ENCODE results near the gene DNAJC3. TPM values are rescaled to one million over a fixed set of nuclear protein-coding genes. Genes with fewer than 3 reads are reported as not detected.

The DNAJC3 gene
- total and polyA plus RNA-seq, 4 donors: 32.0 to 121 (median 37.1) TPM

GRCh38 chr13:95642999-95643398 is 33.9 kb upstream of the DNAJC3 start:
- Histone ChIP-seq H3K4me3 (ENCODE audit: low read depth in 1 of 3, low read length in 3 of 3) (no peak overlapping the region), H3K9ac (ENCODE audit: low read depth in 1 of 2, low read length in 2 of 2) (no peak overlapping the region), H3K36me3 (ENCODE audit: control insufficient read depth in 4 of 4, insufficient read depth in 3 of 4, low read depth in 1 of 4, low read length in 3 of 4) (no peaks in the 10 kb centered on the region), H3K9me3 (ENCODE audit: control insufficient read depth in 4 of 4, low read length in 3 of 4) (no peaks in the 10 kb centered on the region), H3K4me1 (ENCODE audit: control insufficient read depth in 4 of 4, insufficient read depth in 4 of 4, low read length in 3 of 4) (peaks cover 7 to 23% (median 13%) of the 10 kb centered on the region in 4 donors), H3K27ac (ENCODE audit: low read depth in 1 of 2, low read length in 2 of 2) (no peak overlapping the region), H3K27me3 (ENCODE audit: control insufficient read depth in 4 of 4, insufficient read depth in 4 of 4, low read length in 3 of 4) (no peaks in the 10 kb centered on the region)
- no peak for TF ChIP-seq ATF3 (IDR thresholded peaks at IDR 0.05)
- no peak for TF ChIP-seq RAD21 (IDR thresholded peaks at IDR 0.05)
- TF ChIP-seq MAX (IDR thresholded peaks at IDR 0.05): no peak
- TF ChIP-seq TAF1 (conservative IDR thresholded peaks at IDR 0.05): no peak
- no peak for TF ChIP-seq CTCF (IDR thresholded peaks at IDR 0.05; ENCODE audit: low read depth, low read length, missing input control)
- no peak for TF ChIP-seq ZBTB33 (IDR thresholded peaks at IDR 0.05)
- WGBS: 76% methylated on average over 3 of the region's 3 CpGs
- DNase-seq (ENCODE audit: low spot score): no peak

GRCh38 chr13:95643571-95643935 is 33.4 kb upstream of the DNAJC3 start:
- 40% methylated on average over 16 of the region's 16 CpGs for WGBS
- Histone ChIP-seq H3K36me3 (ENCODE audit: control insufficient read depth in 4 of 4, insufficient read depth in 3 of 4, low read depth in 1 of 4, low read length in 3 of 4) (no peaks in the 10 kb centered on the region), H3K9ac (ENCODE audit: low read depth in 1 of 2, low read length in 2 of 2) (no peak overlapping the region), H3K9me3 (ENCODE audit: control insufficient read depth in 4 of 4, low read length in 3 of 4) (no peaks in the 10 kb centered on the region), H3K4me3 (ENCODE audit: low read depth in 1 of 3, low read length in 3 of 3) (peak overlapping the region in 2 of 3 donors; percentile 53 to 62), H3K4me1 (ENCODE audit: control insufficient read depth in 4 of 4, insufficient read depth in 4 of 4, low read length in 3 of 4) (peaks cover 7 to 23% (median 13%) of the 10 kb centered on the region in 4 donors), H3K27me3 (ENCODE audit: control insufficient read depth in 4 of 4, insufficient read depth in 4 of 4, low read length in 3 of 4) (no peaks in the 10 kb centered on the region), H3K27ac (ENCODE audit: low read depth in 1 of 2, low read length in 2 of 2) (peak overlapping the region in 1 of 2 donors; percentile 54)
- DNase-seq (ENCODE audit: low spot score): no peak
- no peak for TF ChIP-seq YY1 (IDR thresholded peaks at IDR 0.05)

GRCh38 chr13:95643936-95644598 is 32.9 kb upstream of the DNAJC3 start:
- peak overlapping the region in 2 of 3 donors; percentile 53 to 62 for H3K4me3 ChIP-seq (ENCODE audit: low read depth in 1 of 3, low read length in 3 of 3)
- WGBS: 5% methylated on average over 62 of the region's 62 CpGs
- DNase-seq (ENCODE audit: low spot score): no peak
- H3K27me3 ChIP-seq (ENCODE audit: control insufficient read depth in 4 of 4, insufficient read depth in 4 of 4, low read length in 3 of 4): no peaks in the 10 kb centered on the region
- TF ChIP-seq MAX (IDR thresholded peaks at IDR 0.05): no peak
- peak overlapping the region; percentile 54 to 60 for H3K27ac ChIP-seq (ENCODE audit: low read depth in 1 of 2, low read length in 2 of 2)
- peaks cover 7 to 23% (median 13%) of the 10 kb centered on the region in 4 donors for H3K4me1 ChIP-seq (ENCODE audit: control insufficient read depth in 4 of 4, insufficient read depth in 4 of 4, low read length in 3 of 4)
- H3K9me3 ChIP-seq (ENCODE audit: control insufficient read depth in 4 of 4, low read length in 3 of 4): no peaks in the 10 kb centered on the region
- no peaks in the 10 kb centered on the region for H3K36me3 ChIP-seq (ENCODE audit: control insufficient read depth in 4 of 4, insufficient read depth in 3 of 4, low read depth in 1 of 4, low read length in 3 of 4)
- H3K9ac ChIP-seq (ENCODE audit: low read depth in 1 of 2, low read length in 2 of 2): no peak overlapping the region

Measured in liver (tissue), 9 donors.